ENCODE measurements around the gene XYLB.

Gene XYLB

DNA sequence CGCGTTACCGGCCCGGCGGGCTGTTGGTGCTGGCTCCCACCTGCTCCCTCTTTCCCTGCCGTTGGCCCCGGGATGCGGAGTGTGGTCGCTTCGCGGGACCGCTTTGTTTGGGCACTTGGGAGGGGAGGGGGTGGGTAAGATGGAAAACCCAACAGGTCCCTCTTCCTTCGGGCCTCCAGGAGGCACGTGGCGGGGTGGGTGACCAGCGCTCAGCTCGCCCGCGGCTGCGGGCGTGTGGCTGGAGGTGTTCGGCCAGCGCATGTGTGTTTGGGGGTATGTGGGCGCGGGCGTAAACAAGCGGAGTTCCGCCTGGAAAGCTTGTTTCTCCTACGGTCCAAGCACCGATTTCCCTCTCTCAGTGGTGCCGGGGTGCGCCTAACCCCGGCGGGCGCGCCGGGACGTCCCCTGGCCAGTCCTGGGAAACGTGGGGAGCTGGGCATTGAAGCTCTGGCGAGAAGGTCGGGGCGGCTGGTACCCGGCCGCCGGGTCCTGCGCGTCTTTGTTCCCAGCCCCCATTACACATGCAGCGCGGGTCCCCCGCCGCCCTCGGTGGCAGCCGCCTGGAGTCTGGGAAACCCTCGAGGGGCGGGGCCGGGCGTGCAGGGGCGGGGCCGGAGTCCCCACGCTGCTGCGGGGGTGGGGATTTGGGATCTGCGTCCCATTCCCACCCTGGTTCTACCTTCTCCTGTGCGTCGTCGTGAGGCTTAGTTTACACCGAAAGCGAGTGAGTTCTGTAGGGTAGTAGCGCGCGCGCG, 108.5 kb downstream of the XYLB start:
- peak; percentile 79 for DNase-seq (ENCODE audit: low spot score)

DNA sequence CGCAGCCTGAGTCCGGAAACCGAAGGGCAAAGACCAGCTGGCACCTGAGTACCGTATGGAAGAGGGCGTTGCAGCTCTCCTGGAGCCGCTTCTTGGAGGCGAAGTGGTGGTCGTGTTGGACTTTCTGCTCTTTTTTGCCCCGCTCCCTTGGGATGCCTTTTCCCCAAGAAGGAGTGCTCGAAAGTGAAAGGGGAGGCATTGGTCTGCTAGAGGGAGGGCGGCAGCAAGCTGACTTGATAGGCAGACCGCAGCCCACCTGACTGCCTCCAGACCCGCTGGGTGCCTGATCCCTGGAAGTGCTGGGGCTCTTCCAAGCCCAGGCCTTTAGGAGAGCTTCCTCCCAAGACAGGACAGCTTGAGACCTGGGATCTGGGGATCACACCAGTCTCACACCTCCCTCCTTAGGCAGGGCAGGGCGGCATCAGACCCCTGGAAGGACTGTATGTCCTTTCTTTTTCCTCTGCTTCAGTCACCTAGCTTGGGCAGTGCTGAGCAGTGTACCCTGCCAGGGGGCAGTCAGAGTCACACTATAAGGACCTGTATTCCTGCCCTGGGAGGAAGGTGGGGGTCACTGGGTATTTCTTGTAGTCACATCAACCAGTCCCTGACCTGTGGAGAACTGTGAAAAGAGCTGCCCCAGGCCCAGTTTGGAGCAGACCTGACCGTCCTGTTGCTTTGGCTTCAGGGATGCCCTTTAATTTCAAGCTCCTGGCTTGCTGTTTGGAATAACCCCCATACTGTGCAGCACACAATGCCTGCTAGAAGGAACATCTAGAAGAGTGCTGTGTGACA, 109.2 kb downstream of the XYLB start:
- peak; percentile 22 for DNase-seq (ENCODE audit: low spot score)

DNA sequence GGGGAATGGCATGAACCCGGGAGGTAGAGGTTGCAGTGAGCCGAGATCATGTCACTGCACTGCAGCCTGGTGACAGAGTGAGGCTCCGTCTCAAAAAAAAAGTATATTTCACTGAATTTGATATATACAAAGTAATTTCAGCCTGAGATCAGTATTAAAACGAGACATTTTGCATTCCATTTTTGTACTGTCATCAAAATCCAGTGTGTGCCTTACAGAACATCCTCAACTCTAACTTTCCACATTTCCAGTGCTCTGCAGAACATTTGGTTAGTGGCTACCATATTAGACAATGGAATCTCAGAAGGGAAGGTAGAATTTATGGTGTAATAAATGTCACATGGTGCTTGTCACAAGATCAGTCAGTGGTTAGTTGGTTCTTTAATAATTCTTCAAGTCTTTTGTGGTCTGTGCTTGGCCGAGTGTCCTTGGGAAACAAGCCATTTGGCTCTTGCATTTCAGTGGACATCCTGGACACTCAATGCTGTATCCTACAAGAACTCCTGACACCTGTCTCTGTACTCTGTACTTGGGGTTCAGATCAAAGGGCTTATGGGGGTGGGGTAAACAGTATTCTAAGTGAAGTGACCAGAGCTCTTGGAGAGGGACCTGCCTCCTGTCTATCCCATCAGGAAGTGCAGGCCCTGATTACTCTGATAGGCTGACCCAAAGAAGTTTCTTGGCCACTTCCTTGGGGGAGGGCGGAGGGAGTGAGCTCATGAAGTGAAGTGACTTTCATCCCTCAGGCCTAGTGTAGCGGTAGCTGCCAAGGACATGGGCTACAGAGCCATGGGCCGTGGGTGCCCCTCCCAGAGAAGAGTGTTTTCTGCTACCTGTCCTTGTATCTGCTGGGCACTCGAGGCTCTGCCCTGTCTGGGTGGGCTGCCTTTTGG, 110.8 kb downstream of the XYLB start:
- DNase-seq (ENCODE audit: low spot score) = peak; percentile 14

DNA sequence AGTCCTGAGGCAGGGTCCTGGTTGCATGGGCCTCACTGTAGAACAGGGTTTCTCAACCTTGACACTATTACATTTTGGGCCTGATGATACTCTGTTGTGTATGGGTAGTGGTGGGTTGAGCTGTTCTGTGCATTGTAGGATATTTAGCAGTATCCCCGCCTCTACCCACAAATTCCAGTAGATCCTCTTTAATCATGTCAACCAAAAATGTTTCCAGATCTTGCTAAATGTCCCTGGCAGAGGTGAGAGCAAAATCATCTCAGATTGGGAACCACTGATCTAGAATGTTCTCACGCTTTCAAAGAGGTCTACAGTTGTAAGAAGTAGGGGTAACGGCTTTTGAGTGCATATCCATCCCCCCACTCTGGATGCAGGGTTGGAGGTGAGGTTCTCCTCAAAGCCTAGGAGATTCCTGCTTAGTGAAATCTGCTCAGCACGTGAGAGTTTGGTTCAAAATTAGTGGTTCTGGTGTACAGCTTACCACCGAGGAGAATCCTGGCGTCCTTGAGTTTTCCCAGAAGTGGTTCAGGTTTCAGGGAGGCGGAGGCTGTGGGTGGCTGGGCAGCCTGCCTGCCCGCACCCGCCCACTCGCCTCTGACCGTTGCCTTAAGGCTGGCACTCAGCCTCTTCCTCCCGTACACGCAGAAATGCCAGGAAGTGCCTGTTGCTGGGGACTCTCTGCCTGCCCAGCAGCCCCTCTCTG, 112.4 kb downstream of the XYLB start:
- DNase-seq (ENCODE audit: low spot score) = peak; percentile 66

DNA sequence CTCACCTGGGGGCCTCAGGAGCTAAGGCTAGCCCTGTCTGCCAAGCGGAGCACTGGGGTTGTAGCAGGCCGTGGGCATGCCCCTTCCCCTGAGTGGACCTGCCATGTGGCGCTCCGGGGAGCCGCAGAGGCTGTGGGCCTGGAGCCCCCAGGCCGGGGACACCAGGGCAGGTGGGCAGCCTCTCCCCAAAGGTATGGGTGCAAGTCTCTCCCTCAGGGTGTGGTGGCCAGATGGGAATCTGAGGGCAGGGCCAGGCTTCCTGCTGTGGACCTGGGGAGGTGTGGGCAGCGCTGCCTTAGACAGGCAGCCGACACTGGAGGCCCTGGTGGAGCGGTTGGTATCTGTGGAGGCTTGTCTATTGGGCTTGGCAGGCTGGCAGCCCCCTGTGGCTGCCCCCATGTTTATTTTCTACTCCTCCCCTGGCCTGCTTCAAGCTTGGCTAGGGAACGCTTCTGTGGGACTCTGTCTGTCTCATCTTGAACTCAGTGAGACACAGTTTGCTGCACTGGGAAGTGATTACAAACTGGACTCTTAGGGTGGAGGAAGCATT, 113.0 kb downstream of the XYLB start:
- peak; percentile 9 for DNase-seq (ENCODE audit: low spot score)

DNA sequence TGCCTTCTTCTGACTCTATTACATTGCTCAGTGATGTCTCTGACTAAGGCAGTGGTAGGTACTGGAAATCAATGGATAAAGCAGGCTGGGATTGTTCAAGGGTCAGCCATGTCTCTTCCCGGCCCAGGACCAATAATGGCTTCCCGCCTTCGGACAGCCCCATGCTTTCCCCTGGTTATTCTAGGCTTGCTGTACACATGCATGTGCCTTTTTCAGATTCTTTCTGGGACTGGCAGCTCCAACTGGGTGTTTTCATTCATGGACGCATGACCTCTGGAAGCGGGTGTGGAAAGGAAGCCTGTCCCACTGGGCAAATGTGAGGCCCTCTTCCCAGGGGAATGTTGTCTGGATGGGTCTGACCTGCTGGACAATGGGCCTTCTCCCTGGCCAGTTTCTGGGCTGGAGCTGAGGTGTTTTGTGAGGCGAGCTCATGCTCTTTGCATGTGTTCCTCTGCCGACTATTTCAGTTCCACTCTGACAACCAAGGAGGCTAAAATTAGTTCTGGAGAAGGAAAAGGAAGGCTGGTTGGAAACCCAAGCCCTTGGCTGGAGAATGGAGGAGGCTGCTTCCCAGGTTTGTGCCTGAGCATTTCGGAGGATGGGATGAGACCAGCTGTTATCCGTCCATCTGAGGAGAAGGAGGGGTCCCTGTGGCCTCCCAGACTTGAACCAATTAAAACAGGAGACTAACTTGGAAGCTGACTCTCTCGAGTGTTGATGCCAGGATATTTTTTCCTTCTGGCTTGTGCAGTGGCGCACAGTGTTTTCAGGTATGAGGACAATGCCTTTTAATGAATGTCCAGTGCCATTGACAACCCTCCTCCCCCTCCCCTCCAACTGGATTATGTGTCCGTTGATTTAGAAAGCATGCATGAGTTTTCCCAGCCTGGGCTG, 114.0 kb downstream of the XYLB start:
- DNase-seq (ENCODE audit: low spot score) = no peak
